HK-2 (cell line): ENCODE data around the gene KLK13.

Experiments used
- DNase-seq: peaks from one replicate; pipeline ENCODE4 v3.0.0-alpha.2; 2018; ENCODE audit not compliant: unreplicated experiment

Gene KLK13

DNA sequence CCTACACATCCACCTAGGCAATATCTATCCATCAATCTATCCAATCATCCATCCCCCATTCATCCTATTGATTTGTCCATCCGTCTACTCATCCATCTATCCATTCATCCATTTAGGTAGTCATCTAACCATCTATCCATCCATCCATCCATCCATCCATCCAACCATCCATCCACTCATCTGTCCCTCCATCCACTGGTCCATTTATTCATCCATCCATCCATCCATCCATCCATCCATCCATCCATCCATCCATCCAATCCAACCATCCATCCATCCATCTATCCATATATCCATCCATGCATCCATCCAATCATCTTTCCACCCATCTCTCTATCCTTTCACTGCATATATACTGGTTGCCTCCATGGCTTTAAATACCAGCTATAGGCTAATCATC, 3.9 kb downstream of the KLK13 start:
- no peak for DNase-seq

DNA sequence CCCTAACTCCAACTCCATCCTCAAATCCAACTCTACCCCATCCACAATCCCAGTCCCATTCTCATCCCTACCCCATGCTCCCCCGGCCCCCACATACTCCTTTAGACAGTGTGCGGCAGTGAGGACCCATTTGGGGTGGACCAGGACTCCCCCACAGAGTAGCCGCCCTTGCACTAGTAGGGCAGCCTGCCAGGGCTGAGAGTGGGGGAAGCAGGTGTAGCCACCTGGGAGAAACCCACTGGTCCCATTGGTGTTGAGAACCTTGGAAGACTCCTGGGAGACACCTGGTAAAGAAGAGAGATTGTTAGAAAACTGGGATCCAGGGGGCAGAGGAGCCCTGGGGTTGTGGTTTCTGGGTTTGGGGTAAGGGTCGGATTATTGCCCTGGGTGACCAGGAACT, 4.6 kb downstream of the KLK13 start:
- no peak for DNase-seq

DNA sequence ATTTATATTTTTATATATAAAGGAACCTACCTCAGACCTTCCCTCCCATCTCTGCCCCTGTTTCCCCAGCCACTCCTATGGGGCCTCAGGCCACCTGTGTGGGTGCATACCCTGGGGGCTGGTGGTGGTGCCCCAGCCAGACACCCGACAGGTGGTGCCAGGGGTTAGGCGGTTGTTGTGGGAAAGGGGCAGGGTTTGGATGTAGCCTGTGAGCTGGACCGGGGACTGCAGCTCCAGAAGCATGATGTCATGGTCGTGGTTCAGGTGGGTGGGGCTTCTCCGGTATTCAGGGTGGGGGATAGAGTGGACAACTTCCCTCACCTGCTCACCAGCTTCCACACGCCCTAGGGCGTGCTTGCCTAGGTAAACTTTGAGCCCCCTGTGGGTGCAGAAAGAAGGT, 5.2 kb downstream of the KLK13 start:
- DNase-seq, result no peak

DNA sequence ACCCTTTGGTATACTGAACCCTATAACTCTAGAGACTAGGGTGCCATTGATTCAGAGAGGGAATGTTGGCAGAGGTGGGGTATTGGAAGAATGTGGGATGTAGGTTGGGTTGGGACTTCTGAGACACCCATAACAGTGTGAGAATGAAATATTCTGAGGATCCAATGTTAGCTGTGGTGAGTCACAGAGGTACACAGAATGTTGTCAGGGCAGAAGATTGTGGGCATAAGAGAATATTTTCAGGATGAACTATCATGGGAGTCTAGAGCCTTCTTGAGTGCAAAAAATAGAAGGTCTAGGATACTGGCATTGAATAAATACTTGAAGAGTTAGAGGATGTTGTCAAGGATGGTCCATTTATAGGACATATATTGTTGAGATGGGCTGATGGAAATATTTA, 9.0 kb downstream of the KLK13 start:
- no peak for DNase-seq

DNA sequence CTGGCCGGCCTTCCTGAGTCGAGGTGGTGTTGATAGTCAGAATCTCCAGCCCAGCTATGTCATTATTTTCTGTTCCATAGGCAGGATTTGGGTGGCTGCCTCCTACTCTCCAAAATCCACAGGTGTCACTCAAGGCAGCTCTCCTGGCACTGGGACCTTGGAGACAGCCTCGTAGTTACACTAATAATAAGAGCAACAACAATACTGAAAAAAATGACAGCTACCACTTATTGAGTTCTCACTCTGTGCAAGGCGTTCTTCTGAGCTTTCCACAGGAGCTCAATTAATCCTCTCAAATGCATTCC, 17.9 kb downstream of the KLK13 start:
- DNase-seq, result no peak

DNA sequence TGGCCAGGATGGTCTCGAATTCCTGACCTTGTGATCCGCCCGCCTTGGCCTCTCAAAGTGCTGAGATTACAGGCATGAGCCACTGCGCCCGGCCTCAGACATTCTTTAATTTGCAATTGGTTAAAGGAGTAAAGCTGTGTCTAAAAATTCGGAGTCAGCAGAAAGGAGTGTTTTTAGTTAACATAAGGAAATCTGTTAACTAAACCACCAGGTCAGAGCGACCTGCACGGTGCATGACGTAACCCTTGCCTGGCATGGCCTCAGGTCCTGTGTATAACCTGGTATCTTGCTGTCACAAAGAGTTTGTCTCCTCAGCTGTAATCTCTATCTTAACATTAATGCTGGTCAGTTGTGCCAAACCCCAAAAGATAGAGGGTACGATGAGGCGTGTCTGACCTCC, 20.6 kb downstream of the KLK13 start:
- DNase-seq, result no peak

DNA sequence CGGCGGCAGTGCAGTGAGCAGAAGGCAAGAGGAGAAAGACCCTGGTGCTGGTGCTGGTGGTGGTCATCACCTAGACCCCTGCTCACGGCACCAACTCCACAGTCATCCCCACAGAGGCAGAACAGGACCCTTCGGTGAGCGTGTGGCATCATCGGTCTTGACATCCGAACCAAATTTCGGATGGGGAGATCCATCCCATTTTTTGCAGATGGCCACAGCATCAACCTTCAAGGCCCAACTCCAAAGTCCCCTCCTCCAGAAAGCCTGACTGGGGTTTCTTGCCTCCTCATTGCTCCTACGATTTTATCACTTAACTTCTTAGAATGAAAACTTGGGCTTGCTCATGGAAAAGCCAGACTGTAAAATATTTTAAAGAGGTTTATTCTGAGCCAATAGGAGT, 21.4 kb downstream of the KLK13 start:
- DNase-seq, result no peak

DNA sequence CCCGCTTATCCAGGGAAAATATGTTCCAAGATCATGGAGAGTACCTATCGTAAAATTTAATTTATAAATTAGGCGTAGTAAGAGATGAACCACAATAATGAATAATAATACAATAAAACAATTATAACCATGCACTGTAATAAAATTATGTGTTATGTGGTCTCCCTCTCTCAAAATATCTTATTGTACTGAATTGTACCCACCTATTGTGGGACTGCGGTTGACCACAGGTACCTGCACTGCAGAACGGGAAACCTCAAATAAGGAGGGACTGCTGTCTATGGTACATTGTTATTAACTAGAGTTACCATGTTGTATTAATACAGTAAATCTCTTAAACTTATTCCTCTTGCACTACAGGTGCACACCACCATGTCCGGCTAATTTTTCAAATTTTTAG, 24.7 kb downstream of the KLK13 start:
- DNase-seq, result no peak

DNA sequence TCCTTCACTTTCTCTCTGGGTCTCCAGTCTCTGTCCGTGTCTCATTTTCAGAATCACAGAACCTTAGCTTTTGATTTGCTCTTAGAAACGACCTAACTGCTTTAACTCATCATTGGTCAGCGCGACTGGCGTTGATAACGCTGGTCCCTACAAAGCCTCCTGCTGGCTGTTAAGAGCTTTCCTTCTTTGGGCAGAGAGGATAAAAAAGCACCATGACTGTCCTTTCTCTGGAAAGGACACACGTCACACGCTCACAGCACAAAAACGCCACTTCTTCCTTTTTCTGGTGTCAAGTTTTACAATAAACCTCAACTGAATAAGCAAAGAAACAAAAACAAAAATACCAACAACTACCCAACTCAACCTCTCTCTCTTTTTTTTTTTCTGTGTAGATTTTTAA, 28.4 kb downstream of the KLK13 start:
- no peak for DNase-seq

DNA sequence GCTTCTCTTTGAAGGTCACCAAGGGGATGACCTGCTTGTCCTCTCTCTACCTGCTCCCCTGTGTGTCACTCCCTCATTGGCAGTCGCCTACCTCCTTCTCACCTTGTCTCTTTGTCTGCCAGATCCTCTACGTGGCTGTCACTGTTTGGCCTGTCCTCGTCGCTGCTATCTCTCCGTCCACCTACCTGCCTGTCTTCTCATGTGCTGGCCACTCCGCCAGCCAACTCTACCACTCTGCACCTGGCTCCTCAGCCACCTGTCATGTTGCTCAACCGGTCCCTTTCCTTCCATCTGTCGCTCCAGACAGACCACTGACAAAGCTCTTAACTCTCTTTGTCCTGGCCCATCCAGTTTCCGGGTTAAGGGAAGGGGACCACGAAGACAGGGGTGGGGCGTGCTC, 30.2 kb downstream of the KLK13 start, which contains the start of gene KLK12:
TSS of gene KLK12 (minus strand) at position 299 of the 400 bp plus-strand sequence. CDS start 381 bp downstream, outside the sequence.
- no peak for DNase-seq

DNA sequence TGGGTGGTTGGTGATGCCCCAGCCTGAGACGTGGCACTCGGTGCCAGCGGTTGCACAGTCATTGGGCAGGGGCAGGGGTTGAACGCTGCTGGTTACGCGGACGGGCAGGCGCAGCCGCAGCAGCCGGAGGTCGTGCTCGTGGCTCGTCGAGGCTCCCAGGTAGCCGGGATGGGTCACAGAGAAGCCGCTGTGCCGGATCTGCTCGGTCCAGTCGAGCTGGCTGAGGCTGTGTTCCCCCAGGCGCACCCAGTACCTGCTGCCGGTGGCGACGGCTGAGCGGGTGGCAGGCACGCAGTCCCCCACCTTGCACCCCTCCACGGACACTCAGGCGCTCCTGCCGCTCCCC, 33.0 kb downstream of the KLK13 start:
- DNase-seq, result no peak

DNA sequence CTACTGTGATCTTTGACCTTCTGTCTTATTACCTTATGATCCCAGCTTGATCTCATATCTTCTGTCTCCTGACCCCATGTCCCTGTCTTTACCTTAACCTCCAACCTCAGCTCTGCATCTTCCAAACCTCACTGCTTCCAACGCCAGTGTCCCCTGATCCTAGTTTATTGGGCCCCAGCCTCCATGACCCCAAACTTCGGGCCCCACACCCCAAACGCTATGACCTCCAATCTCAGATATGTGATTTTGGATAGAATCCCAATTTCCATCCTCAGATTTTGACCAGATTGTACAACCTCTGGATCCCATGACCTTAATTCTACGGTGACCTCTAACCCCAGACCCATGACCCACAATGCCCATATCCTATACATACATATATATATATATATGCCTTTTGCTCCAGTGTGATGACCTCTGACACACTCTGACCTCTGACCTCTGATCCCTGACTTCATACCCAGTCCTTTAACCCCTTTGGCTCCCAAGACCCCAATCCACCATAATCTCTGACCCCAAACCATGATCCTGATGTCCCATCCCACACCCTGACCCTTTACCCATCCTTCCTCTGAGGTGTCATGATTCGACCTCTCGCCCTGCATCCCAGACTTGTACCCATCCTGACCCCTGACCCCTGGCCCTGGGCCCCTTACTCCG, 33.5 kb downstream of the KLK13 start:
- DNase-seq, result no peak

DNA sequence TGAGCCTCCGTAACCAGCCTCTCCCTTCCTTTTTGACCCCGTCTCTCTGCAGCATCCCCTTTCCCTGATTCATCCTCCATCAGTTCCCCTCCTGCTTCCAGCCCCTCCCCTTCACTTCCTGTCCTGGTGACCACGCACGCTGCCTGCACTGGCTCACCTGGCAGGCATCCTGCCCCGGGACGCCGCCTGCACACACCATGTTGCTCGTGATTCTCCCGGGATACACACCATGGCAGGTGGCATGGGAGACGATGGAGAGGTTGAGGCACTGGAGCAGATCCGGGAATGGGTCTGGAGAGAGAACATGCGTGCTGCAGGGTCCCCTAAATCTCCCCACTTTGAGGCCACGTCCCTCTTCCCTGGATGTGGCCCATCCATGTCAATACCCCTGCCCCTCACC, 34.3 kb downstream of the KLK13 start:
- no peak for DNase-seq

DNA sequence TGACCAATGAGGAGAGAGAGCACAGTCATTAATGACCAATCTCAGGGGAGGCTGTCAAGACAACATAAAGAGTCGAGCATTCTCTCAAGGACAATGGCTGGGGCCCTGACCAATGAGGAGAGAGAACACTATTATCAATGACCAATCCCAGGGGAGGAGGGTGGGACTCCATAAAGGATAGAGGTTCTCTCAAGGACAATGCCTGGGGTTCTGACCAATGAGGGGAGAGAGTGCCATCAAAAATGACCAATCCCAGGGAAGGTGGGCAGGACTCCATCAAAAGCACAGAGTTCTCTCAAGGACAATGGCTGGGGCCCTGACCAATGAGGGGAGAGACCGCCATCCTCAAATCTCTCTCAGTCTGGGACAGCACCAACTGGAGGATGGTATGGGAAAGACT, 35.2 kb downstream of the KLK13 start:
- no peak for DNase-seq

DNA sequence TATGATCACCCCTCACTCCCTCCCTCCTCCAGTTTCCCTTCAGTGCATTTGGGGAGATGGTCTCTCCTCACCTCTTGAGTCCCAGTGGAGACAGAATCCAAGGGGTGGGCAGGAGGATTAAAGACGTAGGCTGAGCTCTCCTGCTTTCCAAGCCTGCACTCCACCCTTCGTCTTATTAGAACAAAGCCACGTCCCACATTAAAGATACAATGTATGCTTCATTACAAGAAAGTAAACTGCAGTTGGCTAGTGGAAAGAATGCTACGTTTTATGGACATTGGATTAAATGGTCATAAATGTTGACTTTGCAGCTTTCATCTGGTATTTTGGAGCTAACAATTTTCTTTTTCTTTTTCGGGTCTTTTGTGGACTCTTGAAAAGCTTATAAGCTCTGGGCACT, 37.0 kb downstream of the KLK13 start:
- no peak for DNase-seq

DNA sequence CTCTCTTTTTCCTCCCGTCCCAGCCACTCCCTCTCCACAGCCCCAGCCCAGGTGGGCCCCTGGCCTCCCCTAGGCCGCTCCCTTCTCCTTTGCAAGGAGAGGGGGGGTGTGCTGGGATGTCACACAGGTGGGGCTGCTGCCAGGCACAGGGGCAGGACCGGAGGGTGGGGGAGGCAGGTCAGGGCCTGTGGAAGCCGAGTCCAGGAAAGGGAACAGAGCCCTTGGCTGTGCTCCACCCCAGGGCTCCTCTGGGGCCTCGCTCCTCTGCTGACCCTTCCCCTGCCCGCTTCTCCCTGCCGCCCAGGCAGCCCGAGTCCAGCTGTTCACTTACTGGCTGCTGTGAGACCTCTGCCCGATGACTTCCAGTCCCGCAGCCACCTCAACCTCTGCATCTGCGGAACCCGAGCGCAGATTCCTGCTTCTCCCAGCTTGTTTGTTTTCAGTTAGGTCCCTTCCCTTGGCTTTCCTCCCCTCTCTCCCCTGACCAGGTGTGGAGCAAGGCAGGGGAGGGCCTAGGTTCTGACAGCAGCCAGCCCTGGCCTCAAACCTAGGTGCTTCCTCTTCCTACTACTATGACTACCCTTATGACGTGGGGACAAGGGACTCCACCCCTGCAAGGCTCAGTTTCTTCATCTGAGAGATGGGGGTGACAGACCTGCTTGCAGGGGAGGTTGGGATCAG, 37.6 kb downstream of the KLK13 start:
- no peak for DNase-seq

DNA sequence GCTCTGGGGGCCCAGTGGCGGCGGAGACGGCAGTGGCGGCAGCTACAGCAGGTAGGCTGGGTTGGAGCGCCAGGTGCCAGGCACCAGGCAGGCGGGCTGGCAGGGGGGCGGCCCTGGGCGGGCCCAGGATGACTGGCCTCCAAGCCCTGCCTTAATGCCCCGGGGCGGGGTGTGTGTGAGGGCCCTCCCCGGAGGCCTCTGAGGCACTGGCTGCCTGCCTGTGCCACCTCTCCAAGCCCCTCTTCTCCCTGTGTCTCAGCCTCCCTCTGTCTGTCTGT, 38.4 kb downstream of the KLK13 start, which contains the start of gene KLK11:
TSS of gene KLK11 (minus strand) at position 63 of the 278 bp plus-strand sequence. CDS start 985 bp downstream, outside the sequence.
- DNase-seq, result no peak

DNA sequence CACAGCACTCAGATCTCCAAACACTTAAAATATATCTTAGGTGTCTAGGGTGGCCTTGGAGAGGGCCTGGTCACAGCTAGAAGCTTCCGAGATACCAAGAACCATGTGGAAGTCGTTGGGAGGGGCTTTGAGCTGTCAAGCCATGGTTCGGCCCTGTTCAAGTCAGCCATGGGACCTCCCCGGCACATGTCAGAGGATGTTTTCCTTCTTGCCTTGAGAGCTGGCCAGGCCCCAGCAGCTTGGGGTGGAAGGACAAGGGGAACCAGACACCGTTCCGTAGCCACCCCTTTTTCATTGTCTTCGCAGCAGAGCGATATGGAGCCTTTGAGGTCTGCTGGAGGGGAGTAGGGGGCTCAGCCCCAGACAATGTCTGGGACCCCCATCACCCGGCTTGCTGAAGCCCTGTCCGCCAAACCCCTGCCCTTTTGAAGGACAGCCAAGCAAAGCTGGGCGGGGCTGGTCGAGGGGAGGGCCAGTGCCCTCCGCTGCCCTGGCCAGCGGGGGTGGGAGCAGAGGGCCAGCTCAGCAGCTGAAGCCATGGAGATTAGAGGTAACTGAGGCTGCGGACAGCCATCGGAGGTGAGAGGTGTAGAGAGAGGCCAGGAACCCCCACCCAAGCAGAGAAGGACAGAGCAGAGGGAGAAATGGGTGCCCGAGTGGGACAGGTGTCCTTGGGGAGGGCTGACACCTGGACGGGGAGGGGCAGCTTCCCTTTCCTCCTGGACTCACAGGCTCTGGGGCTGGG, 38.9 kb downstream of the KLK13 start:
- DNase-seq, result no peak

DNA sequence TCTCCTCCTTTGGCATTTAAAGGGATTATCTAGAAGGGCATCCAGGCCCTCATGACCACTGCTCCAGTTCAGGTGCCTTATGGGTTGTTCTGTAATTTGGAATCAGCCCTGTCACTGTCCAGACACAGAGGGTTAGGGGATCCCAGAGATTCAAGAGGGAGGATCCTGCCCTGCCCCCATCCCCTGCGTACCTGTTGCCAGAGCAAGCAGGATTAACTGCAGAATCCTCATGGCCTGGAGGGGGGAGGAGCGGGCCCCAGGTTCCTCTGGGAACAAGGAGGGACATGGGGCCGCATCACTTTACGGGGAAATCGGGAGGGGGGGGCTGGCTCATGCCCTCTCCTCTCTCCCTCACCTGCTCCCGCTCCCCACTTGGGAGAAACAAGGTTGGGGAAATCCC, 39.5 kb downstream of the KLK13 start:
- no peak for DNase-seq

DNA sequence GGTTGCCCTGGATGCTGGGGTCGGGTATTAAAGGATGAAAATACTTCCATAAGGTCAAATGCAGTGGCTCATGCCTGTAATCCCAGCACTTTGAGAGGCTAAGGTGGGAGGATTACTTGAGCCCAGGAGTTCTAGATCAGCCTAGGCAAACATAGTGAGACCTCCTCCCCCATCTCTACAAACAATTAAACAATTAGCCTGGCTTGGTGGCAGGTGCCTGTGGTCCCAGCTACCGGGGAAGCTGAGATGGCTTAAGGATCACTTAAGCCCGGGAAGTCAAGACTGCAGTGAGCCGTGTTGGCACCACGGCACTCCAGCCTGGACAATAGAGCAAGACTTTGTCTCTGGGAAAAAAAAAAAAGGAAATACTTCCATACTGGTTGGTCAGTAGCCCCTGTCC, 40.0 kb downstream of the KLK13 start:
- DNase-seq, result no peak

DNA sequence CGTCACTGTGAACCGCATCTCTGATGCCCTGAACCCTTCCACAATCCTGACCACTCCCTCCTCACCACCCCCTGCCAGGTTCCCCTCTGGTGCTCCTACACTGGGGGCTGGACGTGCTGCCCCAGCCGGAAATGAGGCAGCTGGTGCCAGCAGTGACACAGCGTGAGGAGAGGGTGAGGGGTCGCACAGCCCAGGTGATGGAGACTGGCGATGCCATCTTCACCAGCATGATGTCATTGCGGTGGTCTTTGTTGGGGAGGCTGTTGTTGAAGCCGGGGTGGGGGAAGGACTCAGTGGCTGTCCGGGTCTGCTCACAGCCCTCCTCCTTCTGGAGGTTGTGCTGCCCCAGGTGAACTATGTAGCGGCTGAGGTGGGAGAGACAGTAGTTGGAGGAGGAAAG, 40.9 kb downstream of the KLK13 start:
- no peak for DNase-seq

DNA sequence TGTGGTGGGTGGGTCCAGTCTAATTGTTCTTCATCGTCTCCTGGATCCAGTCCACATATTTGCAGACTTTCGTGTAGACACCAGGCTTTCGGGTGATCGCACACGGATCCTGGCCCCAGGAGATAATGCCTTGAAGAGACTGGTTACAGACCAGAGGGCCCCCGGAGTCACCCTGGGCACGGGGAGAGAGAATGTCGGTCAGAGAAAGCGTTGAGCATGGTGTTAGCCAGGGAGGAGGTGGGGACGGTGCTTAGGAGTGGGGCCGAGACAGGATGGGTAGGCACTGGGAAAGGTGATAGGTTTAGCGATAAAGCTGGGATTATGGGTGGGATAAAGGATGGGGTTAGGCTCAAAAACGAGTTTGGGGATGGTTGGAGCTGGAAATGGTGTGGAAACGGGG, 42.4 kb downstream of the KLK13 start:
- DNase-seq, result no peak

DNA sequence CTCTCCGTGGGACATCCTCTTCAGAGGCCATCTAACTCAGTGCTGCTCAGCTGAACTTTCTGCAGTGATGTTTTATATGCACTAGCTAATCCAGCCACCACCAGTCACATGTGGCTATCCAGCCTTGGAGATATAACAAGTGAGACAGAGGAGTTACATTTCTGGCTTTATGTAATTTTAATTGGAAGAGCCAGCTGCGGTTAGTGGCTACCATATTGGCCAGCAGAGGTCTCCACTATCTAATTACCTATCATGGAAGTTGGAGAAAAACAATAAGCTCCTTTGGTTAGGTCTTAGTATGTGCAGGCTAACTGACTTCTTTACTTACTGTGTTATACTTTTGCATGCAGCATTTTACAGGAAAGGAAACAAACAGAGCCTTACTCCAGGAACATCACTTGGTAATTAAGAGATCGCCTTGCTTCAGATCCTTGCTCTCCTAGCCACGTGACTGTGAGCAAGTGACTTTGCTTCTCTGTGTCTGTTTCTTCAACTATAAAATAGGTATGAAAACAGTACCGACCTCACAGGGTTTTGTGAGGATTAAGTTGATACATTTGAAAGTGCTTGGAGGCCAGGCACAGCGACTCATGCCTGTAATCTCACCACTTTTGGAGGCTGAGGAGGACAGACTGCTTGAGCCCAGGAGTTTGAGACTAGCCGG, 43.8 kb downstream of the KLK13 start:
- no peak for DNase-seq
